Ishikawa (cell line): ENCODE measurements around the gene ADK.

ENCODE experiments used
- CEBPB ChIP-seq: IDR thresholded peaks from 2 replicates; pipeline ENCODE4 v1.6.1; 2012
- CREB1 ChIP-seq: IDR thresholded peaks from 2 replicates; pipeline ENCODE4 v1.6.1; 2012; ENCODE audit warnings: low read depth
- EGR1 ChIP-seq: IDR thresholded peaks from 2 replicates; pipeline ENCODE4 v1.6.1; 2012
- EP300 ChIP-seq: IDR thresholded peaks from 2 replicates; pipeline ENCODE4 v1.6.1; 2012; ENCODE audit warnings: borderline replicate concordance
- FOXM1 ChIP-seq: IDR thresholded peaks from 2 replicates; pipeline ENCODE4 v1.6.1; 2012; ENCODE audit warnings: low read depth, borderline replicate concordance
- NFIC ChIP-seq: IDR thresholded peaks from 2 replicates; pipeline ENCODE4 v1.6.1; 2012
- RAD21 ChIP-seq: IDR thresholded peaks from 2 replicates; pipeline ENCODE4 v1.6.1; 2012; ENCODE audit warnings: low read depth
- TAF1 ChIP-seq: IDR thresholded peaks from 2 replicates; pipeline ENCODE4 v1.6.1; 2012; ENCODE audit warnings: low read depth, mild to moderate bottlenecking
- TCF12 ChIP-seq: IDR thresholded peaks from 2 replicates; pipeline ENCODE4 v1.6.1; 2012; ENCODE audit warnings: low read depth
- TEAD4 ChIP-seq: IDR thresholded peaks from 2 replicates; pipeline ENCODE4 v1.6.1; 2012
- USF1 ChIP-seq: IDR thresholded peaks from 2 replicates; pipeline ENCODE4 v1.6.1; 2012
- YY1 ChIP-seq: IDR thresholded peaks from 2 replicates; pipeline ENCODE4 v1.6.1; 2012; ENCODE audit warnings: low read depth
- ZBTB7A ChIP-seq: IDR thresholded peaks from 2 replicates; pipeline ENCODE4 v1.6.1; 2012; ENCODE audit warnings: low read depth
- TF ChIP-seq, protein P1 (sequence below): IDR thresholded peaks from 2 replicates; pipeline ENCODE4 v1.6.1; 2012
- TF ChIP-seq, protein P2 (sequence below): IDR thresholded peaks from 2 replicates; pipeline ENCODE4 v1.6.1; 2012; ENCODE audit warnings: low read depth, mild to moderate bottlenecking

ADK gene

GRCh38 chr10:74207691-74208480, 56.9 kb downstream of the ADK start:
- TF ChIP-seq CREB1: no peak
- TF ChIP-seq ZBTB7A: no peak
- no peak for TF ChIP-seq TEAD4
- TF ChIP-seq, protein P1, sequence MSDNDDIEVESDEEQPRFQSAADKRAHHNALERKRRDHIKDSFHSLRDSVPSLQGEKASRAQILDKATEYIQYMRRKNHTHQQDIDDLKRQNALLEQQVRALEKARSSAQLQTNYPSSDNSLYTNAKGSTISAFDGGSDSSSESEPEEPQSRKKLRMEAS: no peak
- no peak for TF ChIP-seq USF1
- peak; percentile 56; the same call in 1 of the 2 replicates for TF ChIP-seq TCF12
- peak; percentile 48; the same call in 1 of the 2 replicates for TF ChIP-seq YY1
- TF ChIP-seq RAD21: 0 out of 2 replicates have a peak, but pooled peaks have one; percentile 1
- no peak for TF ChIP-seq FOXM1
- no peak for TF ChIP-seq TAF1
- TF ChIP-seq EP300: no peak
- 0 out of 2 replicates have a peak, but pooled peaks have one; percentile 22 for TF ChIP-seq NFIC
- TF ChIP-seq, protein P2, sequence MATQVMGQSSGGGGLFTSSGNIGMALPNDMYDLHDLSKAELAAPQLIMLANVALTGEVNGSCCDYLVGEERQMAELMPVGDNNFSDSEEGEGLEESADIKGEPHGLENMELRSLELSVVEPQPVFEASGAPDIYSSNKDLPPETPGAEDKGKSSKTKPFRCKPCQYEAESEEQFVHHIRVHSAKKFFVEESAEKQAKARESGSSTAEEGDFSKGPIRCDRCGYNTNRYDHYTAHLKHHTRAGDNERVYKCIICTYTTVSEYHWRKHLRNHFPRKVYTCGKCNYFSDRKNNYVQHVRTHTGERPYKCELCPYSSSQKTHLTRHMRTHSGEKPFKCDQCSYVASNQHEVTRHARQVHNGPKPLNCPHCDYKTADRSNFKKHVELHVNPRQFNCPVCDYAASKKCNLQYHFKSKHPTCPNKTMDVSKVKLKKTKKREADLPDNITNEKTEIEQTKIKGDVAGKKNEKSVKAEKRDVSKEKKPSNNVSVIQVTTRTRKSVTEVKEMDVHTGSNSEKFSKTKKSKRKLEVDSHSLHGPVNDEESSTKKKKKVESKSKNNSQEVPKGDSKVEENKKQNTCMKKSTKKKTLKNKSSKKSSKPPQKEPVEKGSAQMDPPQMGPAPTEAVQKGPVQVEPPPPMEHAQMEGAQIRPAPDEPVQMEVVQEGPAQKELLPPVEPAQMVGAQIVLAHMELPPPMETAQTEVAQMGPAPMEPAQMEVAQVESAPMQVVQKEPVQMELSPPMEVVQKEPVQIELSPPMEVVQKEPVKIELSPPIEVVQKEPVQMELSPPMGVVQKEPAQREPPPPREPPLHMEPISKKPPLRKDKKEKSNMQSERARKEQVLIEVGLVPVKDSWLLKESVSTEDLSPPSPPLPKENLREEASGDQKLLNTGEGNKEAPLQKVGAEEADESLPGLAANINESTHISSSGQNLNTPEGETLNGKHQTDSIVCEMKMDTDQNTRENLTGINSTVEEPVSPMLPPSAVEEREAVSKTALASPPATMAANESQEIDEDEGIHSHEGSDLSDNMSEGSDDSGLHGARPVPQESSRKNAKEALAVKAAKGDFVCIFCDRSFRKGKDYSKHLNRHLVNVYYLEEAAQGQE: no peak
- TF ChIP-seq CEBPB: no peak
- TF ChIP-seq EGR1: no peak

- TF ChIP-seq EGR1: no peak
- no peak for TF ChIP-seq ZBTB7A
- TF ChIP-seq, protein P1: no peak
- no peak for TF ChIP-seq CREB1
- TF ChIP-seq, protein P2: no peak
- TF ChIP-seq TAF1: no peak
- no peak for TF ChIP-seq YY1
- no peak for TF ChIP-seq CEBPB
- TF ChIP-seq RAD21: no peak
- no peak for TF ChIP-seq EP300
- no peak for TF ChIP-seq USF1
- no peak for TF ChIP-seq FOXM1
- TF ChIP-seq NFIC: no peak
- no peak for TF ChIP-seq TCF12
- no peak for TF ChIP-seq TEAD4
Measured at GRCh38 chr10:74208997-74209396, 58.0 kb downstream of the ADK start.

DNA sequence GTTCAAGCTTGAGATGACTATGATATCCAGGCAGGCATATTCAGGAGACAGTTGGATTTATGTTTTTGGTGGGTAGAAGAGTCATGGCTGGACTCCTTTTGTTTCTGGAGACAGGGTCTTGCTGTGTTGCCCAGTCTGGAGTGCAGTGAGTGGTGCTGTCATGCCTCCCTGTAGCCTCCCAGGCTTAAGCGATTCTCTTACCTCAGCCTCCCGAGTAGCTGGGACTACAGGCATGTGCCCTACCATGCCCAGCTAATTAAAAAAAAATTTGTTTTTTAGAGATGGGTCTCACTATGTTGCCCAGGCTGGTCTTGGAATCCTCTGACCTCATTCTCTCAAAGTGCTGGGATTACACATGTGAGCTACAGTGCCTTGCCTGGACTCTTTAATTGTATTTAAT, 62.0 kb downstream of the ADK start:
- TF ChIP-seq ZBTB7A: no peak
- no peak for TF ChIP-seq YY1
- TF ChIP-seq EP300: no peak
- no peak for TF ChIP-seq TAF1
- no peak for TF ChIP-seq RAD21
- TF ChIP-seq USF1: no peak

DNA sequence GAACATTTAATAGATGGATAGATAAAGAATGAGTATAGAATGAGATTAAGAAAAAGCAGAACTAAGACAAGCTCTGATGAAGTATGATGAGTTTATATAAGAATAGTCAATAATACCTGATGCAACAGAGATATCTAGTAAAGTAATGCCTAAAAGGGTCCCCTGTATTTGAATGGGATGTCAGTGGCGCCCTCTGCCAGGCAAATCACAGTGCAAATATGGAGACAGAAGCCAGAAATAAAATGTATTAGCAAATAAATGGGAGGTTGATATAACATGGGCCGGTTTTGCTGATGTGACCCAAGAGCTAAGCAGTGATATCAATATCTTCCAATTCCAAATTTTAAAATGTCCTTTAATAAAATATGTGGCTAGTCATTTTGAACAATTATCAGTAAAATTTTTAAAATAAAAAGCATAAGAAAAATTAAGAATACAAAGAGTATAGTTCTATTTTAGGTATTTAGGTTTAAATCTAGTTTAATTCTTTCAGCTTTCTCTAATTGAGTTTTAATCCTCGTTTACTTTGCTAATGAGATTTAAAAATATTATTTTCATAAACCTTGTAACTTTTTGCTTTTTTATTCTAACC, 62.6 kb downstream of the ADK start:
- TF ChIP-seq EGR1 (no peak), TCF12 (no peak), YY1 (0 out of 2 replicates have a peak, but pooled peaks have one; percentile 21), NFIC (no peak), TAF1 (no peak), USF1 (no peak), FOXM1 (no peak), RAD21 (peak; percentile 66), EP300 (no peak)
